Measurements from ENCODE around the gene GALNT8. TPM values are rescaled to one million over a fixed set of nuclear protein-coding genes. Genes with fewer than 3 reads are reported as not detected.
A peak's percentile ranks its signal among the peaks of the same experiment; 100 is the strongest.
"Not testable (repeated sequence)": the region's sequence is repeated elsewhere in the genome, so short reads cannot be mapped to it uniquely, and the experiment has no call there.

GALNT8 gene
- polyA plus RNA-seq, 3 donors: 0.04 TPM; not detected in 2

DNA sequence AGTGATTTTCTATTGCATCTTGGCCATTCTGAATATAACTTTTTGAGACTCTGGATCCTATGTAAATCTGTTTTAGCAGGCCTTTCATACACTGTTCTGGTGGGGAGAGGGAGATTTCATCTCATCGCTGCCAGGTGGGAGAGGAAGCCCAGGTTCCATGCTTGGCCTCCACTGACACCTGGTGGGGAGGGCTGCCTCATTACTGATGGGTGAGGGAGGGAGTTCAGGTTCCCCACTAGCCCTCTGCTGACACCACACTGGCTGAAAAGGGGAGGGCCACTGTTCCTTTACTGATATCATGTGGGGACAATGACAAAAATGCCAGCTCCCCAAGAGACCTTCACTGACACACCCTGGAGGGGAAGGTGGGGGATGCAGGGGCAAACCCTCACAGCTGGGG lies 2.4 kb upstream of the GALNT8 start:
- no peak overlapping the region for H3K4me3 ChIP-seq (replicated peaks in 1 of 3; ENCODE audit: low read depth in 2 of 3, low read length in 3 of 3)
- Mint-ChIP-seq H3K9me3 (no peaks in the 10 kb centered on the region), H3K27ac (no peak overlapping the region), H3K36me3 (no peaks in the 10 kb centered on the region), H3K4me3 (no peak overlapping the region), H3K4me1 (no peaks in the 10 kb centered on the region), H3K27me3 (ENCODE audit: low read depth in 3 of 3) (peaks cover 32 to 46% (median 35%) of the 10 kb centered on the region in 3 donors)
- no peak overlapping the region for H3K4me2 ChIP-seq (replicated peaks; ENCODE audit: extremely low read depth, low read length, poor library complexity, severe bottlenecking)
- no peaks in the 10 kb centered on the region for H3K4me1 ChIP-seq (ENCODE audit: control insufficient read depth in 1 of 2, insufficient read depth in 2 of 2, low read length in 2 of 2)
- TF ChIP-seq CTCF (IDR thresholded peaks at IDR 0.05): no peak
- 100% methylated on average over 1 of the region's 1 CpG for WGBS (ENCODE audit: insufficient coverage)
- no peaks in the 10 kb centered on the region for H3K36me3 ChIP-seq (replicated peaks in 1 of 2; ENCODE audit: control insufficient read depth in 1 of 2, insufficient read depth in 2 of 2, low read length in 2 of 2)
- H3K27ac ChIP-seq (ENCODE audit: low read depth in 1 of 2, low read length in 2 of 2): no peak overlapping the region
- no peak overlapping the region for H2AFZ ChIP-seq (ENCODE audit: insufficient read depth, low read depth, low read length, poor library complexity, severe bottlenecking)
- no peaks in the 10 kb centered on the region for H3K9me3 ChIP-seq (replicated peaks in 1 of 2; ENCODE audit: control insufficient read depth in 1 of 2, insufficient read depth in 1 of 2, low read length in 2 of 2)
- H3K79me2 ChIP-seq (ENCODE audit: insufficient read depth, low read length): no peaks in the 10 kb centered on the region
- no peaks in the 10 kb centered on the region for H4K20me1 ChIP-seq (ENCODE audit: insufficient read depth, low read length)
- H3K27me3 ChIP-seq (ENCODE audit: control insufficient read depth in 2 of 2, insufficient read depth in 2 of 2, low read length in 2 of 2): peaks cover 6 to 22% of the 10 kb centered on the region in 2 donors
- no peak for DNase-seq
- H3K9ac ChIP-seq (ENCODE audit: insufficient read depth, low read length, poor library complexity, severe bottlenecking): no peak overlapping the region
- intact Hi-C loops (cut with micrococcal nuclease): no loop called here

GRCh38 chr12:4720637-4720995 lies 416 bp downstream of the GALNT8 start:
- Histone ChIP-seq H4K20me1 (ENCODE audit: insufficient read depth, low read length) (no peaks in the 10 kb centered on the region), H3K27me3 (ENCODE audit: control insufficient read depth in 2 of 2, insufficient read depth in 2 of 2, low read length in 2 of 2) (peaks cover 6 to 22% of the 10 kb centered on the region in 2 donors), H3K36me3 (replicated peaks in 1 of 2; ENCODE audit: control insufficient read depth in 1 of 2, insufficient read depth in 2 of 2, low read length in 2 of 2) (no peaks in the 10 kb centered on the region), H2AFZ (ENCODE audit: insufficient read depth, low read depth, low read length, poor library complexity, severe bottlenecking) (no peak overlapping the region), H3K9ac (ENCODE audit: insufficient read depth, low read length, poor library complexity, severe bottlenecking) (no peak overlapping the region), H3K9me3 (replicated peaks in 1 of 2; ENCODE audit: control insufficient read depth in 1 of 2, insufficient read depth in 1 of 2, low read length in 2 of 2) (no peaks in the 10 kb centered on the region), H3K27ac (ENCODE audit: low read depth in 1 of 2, low read length in 2 of 2) (no peak overlapping the region), H3K4me1 (ENCODE audit: control insufficient read depth in 1 of 2, insufficient read depth in 2 of 2, low read length in 2 of 2) (no peaks in the 10 kb centered on the region), H3K4me3 (replicated peaks in 1 of 3; ENCODE audit: low read depth in 2 of 3, low read length in 3 of 3) (no peak overlapping the region), H3K79me2 (ENCODE audit: insufficient read depth, low read length) (no peaks in the 10 kb centered on the region), H3K4me2 (replicated peaks; ENCODE audit: extremely low read depth, low read length, poor library complexity, severe bottlenecking) (no peak overlapping the region)
- DNase-seq: no peak
- no CpG with 5 or more reads among the region's 4 CpGs for WGBS (ENCODE audit: insufficient coverage)
- H3K4me3 Mint-ChIP-seq: peak overlapping the region in 1 of 2 donors; percentile 47
- no peak overlapping the region for H3K27ac Mint-ChIP-seq
- peaks cover 33 to 48% (median 39%) of the 10 kb centered on the region in 3 donors for H3K27me3 Mint-ChIP-seq (ENCODE audit: low read depth in 3 of 3)
- intact Hi-C loops (cut with micrococcal nuclease): no loop called here
- H3K9me3 Mint-ChIP-seq: no peaks in the 10 kb centered on the region
- H3K4me1 Mint-ChIP-seq: no peaks in the 10 kb centered on the region
- no peak for TF ChIP-seq CTCF (IDR thresholded peaks at IDR 0.05)
- H3K36me3 Mint-ChIP-seq: no peaks in the 10 kb centered on the region

- no CpG with 5 or more reads among the region's 11 CpGs for WGBS (ENCODE audit: insufficient coverage)
- H3K36me3 ChIP-seq (replicated peaks in 1 of 2; ENCODE audit: control insufficient read depth in 1 of 2, insufficient read depth in 2 of 2, low read length in 2 of 2); H3K27ac ChIP-seq (ENCODE audit: low read depth in 1 of 2, low read length in 2 of 2); H3K27ac Mint-ChIP-seq; H3K9me3 Mint-ChIP-seq; H4K20me1 ChIP-seq (ENCODE audit: insufficient read depth, low read length); H2AFZ ChIP-seq (ENCODE audit: insufficient read depth, low read depth, low read length, poor library complexity, severe bottlenecking); H3K4me1 Mint-ChIP-seq; H3K36me3 Mint-ChIP-seq; intact Hi-C loops (cut with micrococcal nuclease); H3K9me3 ChIP-seq (replicated peaks in 1 of 2; ENCODE audit: control insufficient read depth in 1 of 2, insufficient read depth in 1 of 2, low read length in 2 of 2); H3K79me2 ChIP-seq (ENCODE audit: insufficient read depth, low read length); H3K4me3 ChIP-seq (replicated peaks in 1 of 3; ENCODE audit: low read depth in 2 of 3, low read length in 3 of 3); H3K4me3 Mint-ChIP-seq; DNase-seq; H3K4me2 ChIP-seq (replicated peaks; ENCODE audit: extremely low read depth, low read length, poor library complexity, severe bottlenecking); H3K4me1 ChIP-seq (ENCODE audit: control insufficient read depth in 1 of 2, insufficient read depth in 2 of 2, low read length in 2 of 2); H3K9ac ChIP-seq (ENCODE audit: insufficient read depth, low read length, poor library complexity, severe bottlenecking): not testable (repeated sequence)
- H3K27me3 Mint-ChIP-seq (ENCODE audit: low read depth in 3 of 3): peaks cover 33 to 46% (median 37%) of the 10 kb centered on the region in 3 donors
- H3K27me3 ChIP-seq (ENCODE audit: control insufficient read depth in 2 of 2, insufficient read depth in 2 of 2, low read length in 2 of 2): peaks cover 6 to 22% of the 10 kb centered on the region in 2 donors
Measured at GRCh38 chr12:4721587-4721986, 1.4 kb downstream of the GALNT8 start.
